ENCODE results near the gene TGFB1I1. TPM values are rescaled to one million over a fixed set of nuclear protein-coding genes. Genes with fewer than 3 reads are reported as not detected.

TGFB1I1 gene
- total and polyA plus RNA-seq, 2 donors (not counting 3 experiments of a cell fraction or from before 2014, with no cell fraction given) = 73.7 to 115 TPM

GRCh38 chr16:31460582-31461002 is 11.4 kb upstream of the TGFB1I1 start:
- Histone ChIP-seq H3K9ac (replicated peaks; ENCODE audit: extremely low read depth, insufficient read depth, low read length) (peak overlapping the region; percentile 78), H2AFZ (ENCODE audit: low read depth, low read length) (no peak overlapping the region), H3K27ac (ENCODE audit: insufficient read depth, low read depth, low read length) (peak overlapping the region; percentile 74), H4K20me1 (replicated peaks; ENCODE audit: control insufficient read depth, extremely low read depth, insufficient read depth, low read length) (no peaks in the 10 kb centered on the region), H3K9me3 (replicated peaks; ENCODE audit: control insufficient read depth, insufficient read depth, low read length) (no peaks in the 10 kb centered on the region), H3K4me1 (ENCODE audit: control insufficient read depth, extremely low read depth, insufficient read depth, low read length) (peaks cover 23% of the 10 kb centered on the region), H3K27me3 (ENCODE audit: control insufficient read depth in 2 of 2, insufficient read depth in 2 of 2, low read length in 2 of 2) (no peaks in the 10 kb centered on the region), H3K9me1 (replicated peaks; ENCODE audit: control insufficient read depth, extremely low read depth, insufficient read depth, low read length) (no peaks in the 10 kb centered on the region), H3K36me3 (ENCODE audit: control insufficient read depth in 2 of 2, extremely low read depth in 1 of 2, insufficient read depth in 2 of 2, low read length in 2 of 2) (peaks cover 6 to 17% of the 10 kb centered on the region in 2 experiments), H3K4me3 (replicated peaks in 1 of 3; ENCODE audit: insufficient read depth in 1 of 3, low read depth in 1 of 3, low read length in 3 of 3) (peak overlapping the region; percentile 41 to 81 (median 45)), H3K4me2 (ENCODE audit: insufficient read depth, low read length) (peak overlapping the region; percentile 92), H3K79me2 (ENCODE audit: control insufficient read depth, insufficient read depth, low read length) (peaks cover 34% of the 10 kb centered on the region)
- peak; percentile 95 for FAIRE-seq
- peak; percentile 52 for DNase-seq (ENCODE audit: low read depth, low spot score)
- dilution Hi-C loops (cut with MboI; ENCODE audit: extremely low pct_ligation_motif_present, low sequenced_read_pairs) (no loop called here), intact Hi-C loops (cut with micrococcal nuclease) (no loop called here)
- no peak for TF ChIP-seq MYC (IDR thresholded peaks at IDR 0.05; ENCODE audit: low read depth, low read length)
- TF ChIP-seq CTCF (IDR thresholded peaks at IDR 0.05; ENCODE audit: extremely low read depth in 1 of 2, insufficient read depth in 1 of 2, low read depth in 1 of 2, low read length in 2 of 2) = peak; percentile 54 to 60
- no TSS peak for BruUV-seq (replicated peaks)
- CTCF ChIA-PET = interaction anchor here (0.8 to 4.3 kb wide), 22 partner anchors 9 to 507 kb away, joined by 3 to 53 read pairs (median 5); partner anchors contain the start of genes COX6A2, FUS, RUSF1 and TGFB1I1
- POLR2A ChIA-PET = interaction anchor here (1.0 to 1.7 kb wide), 3 partner anchors 252 to 413 kb away, joined by 4 to 10 read pairs (median 6); partner anchors contain the start of genes FUS and ZNF267

GRCh38 chr16:31461201-31461920 is 10.6 kb upstream of the TGFB1I1 start:
- Histone ChIP-seq H2AFZ (ENCODE audit: low read depth, low read length) (no peak overlapping the region), H4K20me1 (replicated peaks; ENCODE audit: control insufficient read depth, extremely low read depth, insufficient read depth, low read length) (no peaks in the 10 kb centered on the region), H3K4me3 (replicated peaks in 1 of 3; ENCODE audit: insufficient read depth in 1 of 3, low read depth in 1 of 3, low read length in 3 of 3) (no peak overlapping the region), H3K4me1 (ENCODE audit: control insufficient read depth, extremely low read depth, insufficient read depth, low read length) (peaks cover 20% of the 10 kb centered on the region), H3K79me2 (ENCODE audit: control insufficient read depth, insufficient read depth, low read length) (peaks cover 30% of the 10 kb centered on the region), H3K27me3 (ENCODE audit: control insufficient read depth in 2 of 2, insufficient read depth in 2 of 2, low read length in 2 of 2) (no peaks in the 10 kb centered on the region), H3K27ac (ENCODE audit: insufficient read depth, low read depth, low read length) (no peak overlapping the region), H3K9me1 (replicated peaks; ENCODE audit: control insufficient read depth, extremely low read depth, insufficient read depth, low read length) (no peaks in the 10 kb centered on the region), H3K36me3 (ENCODE audit: control insufficient read depth in 2 of 2, extremely low read depth in 1 of 2, insufficient read depth in 2 of 2, low read length in 2 of 2) (peaks cover 6 to 23% of the 10 kb centered on the region in 2 experiments), H3K9ac (replicated peaks; ENCODE audit: extremely low read depth, insufficient read depth, low read length) (no peak overlapping the region), H3K9me3 (replicated peaks; ENCODE audit: control insufficient read depth, insufficient read depth, low read length) (no peaks in the 10 kb centered on the region), H3K4me2 (ENCODE audit: insufficient read depth, low read length) (peak overlapping the region; percentile 92)
- POLR2A ChIA-PET = no interaction called here
- intact Hi-C loops (cut with micrococcal nuclease) = no loop called here
- FAIRE-seq (no peak), DNase-seq (ENCODE audit: low read depth, low spot score) (no peak)
- no peak for TF ChIP-seq FOS (IDR thresholded peaks at IDR 0.05; ENCODE audit: borderline replicate concordance, insufficient read depth, low read length)
- no peak for TF ChIP-seq POLR2A (IDR thresholded peaks at IDR 0.05; ENCODE audit: low read depth, low read length)
- no peak for TF ChIP-seq JUN (IDR thresholded peaks at IDR 0.05; ENCODE audit: borderline replicate concordance, insufficient read depth, insufficient read length, low read depth)
- dilution Hi-C loops (cut with MboI; ENCODE audit: extremely low pct_ligation_motif_present, low sequenced_read_pairs) = no loop called here
- BruUV-seq (replicated peaks) = no TSS peak
- CTCF ChIA-PET = interaction anchor here (0.8 to 4.3 kb wide), 22 partner anchors 8 to 507 kb away, joined by 3 to 53 read pairs (median 5); partner anchors contain the start of genes COX6A2, FUS, RUSF1 and TGFB1I1
